ENCODE data around the gene IL36RN.

- TF ChIP-seq POLR2A (IDR thresholded peaks at IDR 0.05; ENCODE audit: low read depth, low read length) (no peak), POLR2AphosphoS5 (IDR thresholded peaks at IDR 0.05; ENCODE audit: low read depth, low read length) (no peak), TAF1 (IDR thresholded peaks at IDR 0.05; ENCODE audit: low read depth, low read length) (no peak), POU2F2 (IDR thresholded peaks at IDR 0.05; ENCODE audit: low read depth, low read length) (no peak)
These were observed 2.5 kb upstream of the IL36RN start for GRCh38 chr2:113056521-113056920.

Data from GM12891 (cell line).